GM12892 (cell line): ENCODE data around the gene OPN5.

ENCODE experiments used
- POLR2A ChIP-seq: IDR thresholded peaks from 2 replicates; pipeline ENCODE4 v1.6.1; 2011; ENCODE audit warnings: low read depth, low read length, control low read depth
- POLR2AphosphoS5 ChIP-seq: IDR thresholded peaks from 2 replicates; pipeline ENCODE4 v1.6.1; 2011; ENCODE audit warnings: low read depth, low read length, control low read depth
- TAF1 ChIP-seq: IDR thresholded peaks from 2 replicates; pipeline ENCODE4 v1.6.1; 2011; ENCODE audit warnings: low read depth, mild to moderate bottlenecking, control low read depth, low read length, borderline replicate concordance

GRCh38 chr6:47772359-47772758 is 9.5 kb upstream of the OPN5 start:
- no peak for TF ChIP-seq POLR2A
- no peak for TF ChIP-seq TAF1
- TF ChIP-seq POLR2AphosphoS5, result no peak
